HepG2 (cell line): Measurements from ENCODE around the gene POLR2B. TPM values are rescaled to one million over a fixed set of nuclear protein-coding genes. Genes with fewer than 3 reads are reported as not detected.

Source experiments
- ATAC-seq: fragments of 200-7000 bp; cut with Tn5 transposase; 3 replicates; pipeline ENCODE4 v1.9.1; 2020; ENCODE audit warnings: mild to moderate bottlenecking, moderate library complexity
- BruUV-seq: library from RNA; stranded (reverse); fragments of 400-500 nt; replicated peaks from 2 replicates; lab custom pipeline; 2021; lab: Mats Ljungman, UMichigan
- CTCF ChIA-PET: fragments of 300-600 bp; formaldehyde crosslinking; extraction: SDS; loops from one replicate; lab custom pipeline; 2021; ENCODE audit warnings: low total read pairs, inconsistent platforms, low intra/inter-chr PET ratio; lab: Yijun Ruan, JAX
- POLR2A ChIA-PET: fragments of 350-600 bp; sonication (Branson Sonifier 250); formaldehyde crosslinking; loops from one replicate; lab custom pipeline; 2020; ENCODE audit warnings: antibody characterized with exemption, inconsistent platforms; lab: Yijun Ruan, JAX
- DNase-seq: peaks from one replicate; pipeline ENCODE4 v3.0.0-alpha.2; 2015; ENCODE audit warnings: low spot score
- FAIRE-seq: peaks from 3 replicates; lab custom pipeline; 2011; peaks lifted over from hg19 to GRCh38; lab: Jason Lieb, UNC
- H2AFZ ChIP-seq: one replicate; pipeline ENCODE4 v1.6.1; 2011; ENCODE audit warnings: low read length, inconsistent platforms
- H3K27ac ChIP-seq: fragments of 300-600 bp; 3 replicates; pipeline ENCODE4 v1.8.0; 2011; ENCODE audit warnings: mixed run types, mild to moderate bottlenecking, mixed read lengths, low read length, inconsistent platforms; ENCODE audit not compliant: insufficient read depth; ENCODE audit errors: extremely low read length
- H3K27me3 ChIP-seq, 2 experiments: fragments of 200-600 bp in 1 of 2; 2 replicates in 1 of 2; 3 replicates in 1 of 2; pipeline versions ENCODE4 v1.6.0 to v1.8.0; 2011; ENCODE audit warnings: low read length in 2 of 2, mild to moderate bottlenecking in 2 of 2, moderate library complexity in 2 of 2, inconsistent platforms in 1 of 2; ENCODE audit not compliant: insufficient read depth in 2 of 2, control insufficient read depth in 1 of 2
- H3K36me3 ChIP-seq, 2 experiments: fragments of 200-600 bp in 1 of 2; replicated peaks in 1 of 2; 2 replicates in 1 of 2; 3 replicates in 1 of 2; pipeline versions ENCODE4 v1.5.1 to v1.8.0; 2011; ENCODE audit warnings: low read length in 2 of 2, inconsistent platforms in 1 of 2; ENCODE audit not compliant: insufficient read depth in 2 of 2, control insufficient read depth in 1 of 2
- H3K4me1 ChIP-seq: 2 replicates; pipeline ENCODE4 v1.5.1; 2012; ENCODE audit warnings: low read length, inconsistent platforms; ENCODE audit not compliant: insufficient read depth
- H3K4me2 ChIP-seq: 2 replicates; pipeline ENCODE4 v1.6.0; 2011; ENCODE audit warnings: low read depth, low read length, inconsistent platforms
- H3K4me3 ChIP-seq, 3 experiments: fragments of 200-600 bp in 1 of 3; sonication (generic), shearing (Covaris generic) in 1 of 3; replicated peaks in 1 of 3; 2 replicates each; pipeline ENCODE4 v1.5.1; 2011 to 2016; ENCODE audit warnings: low read length in 3 of 3, inconsistent platforms in 2 of 3, low read depth in 2 of 3, mild to moderate bottlenecking in 2 of 3, control low read depth in 1 of 3, mixed read lengths in 1 of 3; ENCODE audit not compliant: insufficient read depth in 1 of 3
- H3K79me2 ChIP-seq: one replicate; pipeline ENCODE4 v1.6.1; 2011; ENCODE audit warnings: low read length, inconsistent platforms; ENCODE audit not compliant: insufficient read depth
- H3K9ac ChIP-seq: 2 replicates; pipeline ENCODE4 v1.6.0; 2011; ENCODE audit warnings: mild to moderate bottlenecking, low read depth, low read length, inconsistent platforms; ENCODE audit not compliant: insufficient read depth
- H3K9me3 ChIP-seq: 2 replicates; pipeline ENCODE4 v1.5.1; 2012; ENCODE audit warnings: mild to moderate bottlenecking, low read length
- H4K20me1 ChIP-seq: 2 replicates; pipeline ENCODE4 v1.6.0; 2011; ENCODE audit warnings: inconsistent platforms, mild to moderate bottlenecking, low read length, moderate library complexity; ENCODE audit not compliant: insufficient read depth
- BHLHE40 ChIP-seq: IDR thresholded peaks from 2 replicates; pipeline ENCODE4 v1.6.1; 2011; ENCODE audit warnings: low read length, improper control_type of control experiment
- GATAD1 ChIP-seq: IDR thresholded peaks from 2 replicates; pipeline ENCODE4 v1.6.1; 2016; ENCODE audit warnings: missing genetic modification reagents, missing compliant biosample characterization
- HOXA3 ChIP-seq: sonication (generic); formaldehyde crosslinking; IDR thresholded peaks from 2 replicates; pipeline ENCODE4 v1.5.0; 2020; ENCODE audit warnings: missing genetic modification reagents
- IRF9 ChIP-seq: sonication (generic); formaldehyde crosslinking; IDR thresholded peaks from 2 replicates; pipeline ENCODE4 v1.8.0; 2022; ENCODE audit warnings: missing genetic modification reagents, mild to moderate bottlenecking, borderline replicate concordance
- SAP130 ChIP-seq: IDR thresholded peaks from 2 replicates; pipeline ENCODE4 v1.6.1; 2016; ENCODE audit warnings: low read depth
- ZFP37 ChIP-seq: sonication (generic); formaldehyde crosslinking; IDR thresholded peaks from 2 replicates; pipeline ENCODE4 v1.4.0; 2020; ENCODE audit warnings: missing genetic modification reagents, borderline replicate concordance
- ZNF124 ChIP-seq: sonication (generic); formaldehyde crosslinking; IDR thresholded peaks from 2 replicates; pipeline ENCODE4 v1.4.0; 2020; ENCODE audit warnings: missing genetic modification reagents
- ZNF441 ChIP-seq: sonication (generic); formaldehyde crosslinking; IDR thresholded peaks from 2 replicates; pipeline ENCODE4 v1.7.0; 2021; ENCODE audit warnings: missing genetic modification reagents, borderline replicate concordance
- ZNF460 ChIP-seq: sonication (generic); formaldehyde crosslinking; IDR thresholded peaks from 2 replicates; pipeline ENCODE4 v1.5.1; 2020; ENCODE audit warnings: missing genetic modification reagents, mild to moderate bottlenecking, borderline replicate concordance
- ZNF496 ChIP-seq: sonication (generic); formaldehyde crosslinking; IDR thresholded peaks from 2 replicates; pipeline ENCODE4 v1.8.1; 2023; ENCODE audit warnings: mild to moderate bottlenecking, moderate library complexity, missing genetic modification reagents; ENCODE audit not compliant: insufficient replicate concordance
- ZNF773 ChIP-seq: sonication (generic); formaldehyde crosslinking; IDR thresholded peaks from 2 replicates; pipeline ENCODE4 v1.4.0; 2020; ENCODE audit warnings: missing genetic modification reagents, borderline replicate concordance
- ZNF776 ChIP-seq: sonication (generic); formaldehyde crosslinking; IDR thresholded peaks from 2 replicates; pipeline ENCODE4 v1.4.0; 2020; ENCODE audit warnings: mild to moderate bottlenecking, missing genetic modification reagents
- WGBS: methylation state at CpG from one replicate; pipeline ENCODE4 v1.1.6; 2017; ENCODE audit warnings: low lambda C conversion rate; 5-methylcytosine and 5-hydroxymethylcytosine counted together
- in situ Hi-C: cut with HindIII; loops from 2 replicates; pipeline ENCODE4 v1.10.0; 2017; ENCODE audit warnings: low pct_unique_long_range_greater_than_20kb; ENCODE audit not compliant: extremely low pct_ligation_motif_present
- intact Hi-C: fragments of 100-400 bp; cut with micrococcal nuclease; formaldehyde crosslinking; loops from one replicate; pipeline ENCODE4 v1.10.0; 2022; ENCODE audit not compliant: unreplicated experiment
- polyA plus RNA-seq, 8 experiments: library from polyadenylated mRNA; depleted of rRNA in 3 of 8; stranded (reverse) in 7 of 8; unstranded in 1 of 8; fragments of >200 nt; fragmentation: Illumina TruSeq in 4 of 8; extraction: Trizol in 4 of 8; gene quantifications; 2 replicates each; pipeline versions ENCODE4 v1.2.1 to v1.2.3, GENCODE V29; 2011 to 2016; ENCODE audit warnings: low read depth in 4 of 8, missing spikeins in 1 of 8, mixed read lengths in 1 of 8; ENCODE audit not compliant: insufficient read depth in 1 of 8
- total RNA-seq, 5 experiments: library from RNA; depleted of rRNA; stranded (reverse); fragments of >200 nt; fragmentation: Illumina TruSeq; extraction: Trizol; gene quantifications; 2 replicates each; pipeline ENCODE4 v1.2.3, GENCODE V29; 2016; ENCODE audit warnings: low read depth in 1 of 5

POLR2B gene
- total and polyA plus RNA-seq, 2 of the 13 experiments (the other 11 are each of a cell fraction or from before 2014, with no cell fraction given) = 70.6 to 116 TPM

DNA sequence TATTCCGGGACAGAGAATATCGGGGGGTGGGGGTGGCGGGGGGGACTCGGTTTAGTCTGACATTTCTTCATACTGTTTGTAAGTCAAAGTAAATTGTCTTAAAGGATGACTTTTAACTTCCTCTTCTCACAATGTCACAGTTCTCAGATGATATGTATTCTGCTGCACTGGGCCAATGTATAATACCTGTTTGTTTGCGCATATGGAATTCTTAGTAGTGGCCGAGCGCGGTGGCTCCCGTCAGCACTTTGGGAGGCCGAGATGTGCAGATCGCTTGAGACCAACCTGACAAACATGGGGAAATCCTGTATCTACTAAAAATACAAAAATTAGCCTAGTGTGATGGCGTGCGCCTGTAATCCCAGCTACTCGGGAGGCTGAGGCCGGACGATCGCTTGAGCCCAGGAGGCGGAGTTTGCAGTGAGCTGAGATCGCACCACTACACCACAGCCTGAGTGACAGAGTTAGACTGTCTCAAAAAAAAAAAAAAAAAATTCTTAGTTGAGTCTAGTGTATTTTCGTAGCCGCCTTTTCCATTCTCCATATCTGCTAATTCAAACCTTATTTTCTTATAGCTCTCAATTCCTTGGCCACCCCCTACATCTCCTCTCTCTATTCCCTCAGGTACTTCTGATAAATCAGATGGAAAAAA, 851 bp downstream of the POLR2B start:
- Histone ChIP-seq H3K9me3 (no peaks in the 10 kb centered on the region), H4K20me1 (peaks cover 37% of the 10 kb centered on the region), H3K27ac (peak overlapping the region; percentile 88), H3K4me2 (peak overlapping the region; percentile 89), H3K36me3 (no peaks in the 10 kb centered on the region), H3K4me1 (peaks cover 41% of the 10 kb centered on the region), H2AFZ (no peak overlapping the region), H3K27me3 (no peaks in the 10 kb centered on the region; a peak in 1 of 5 replicates), H3K9ac (peak overlapping the region; percentile 97), H3K79me2 (peaks cover 83% of the 10 kb centered on the region), H3K4me3 (peak overlapping the region; percentile 90 to 93 (median 92))
- FAIRE-seq = no peak
- CTCF ChIA-PET = no interaction called here
- 3% methylated on average over 21 of the region's 21 CpGs for WGBS
- no peak for TF ChIP-seq BHLHE40
- TF ChIP-seq HOXA3 = no peak
- no peak for TF ChIP-seq ZNF773 (CRISPR knock-in tag)
- TF ChIP-seq GATAD1 (CRISPR knock-in tag) = 0 out of 2 replicates have a peak, but pooled peaks have one; percentile 20
- no peak for TF ChIP-seq ZFP37 (CRISPR knock-in tag)
- no peak for TF ChIP-seq ZNF776 (CRISPR knock-in tag)
- 0 out of 2 replicates have a peak, but pooled peaks have one; percentile 11 for TF ChIP-seq SAP130 (CRISPR knock-in tag)
- no peak for TF ChIP-seq ZNF124 (CRISPR knock-in tag)
- TF ChIP-seq ZNF460 = peak; percentile 68; the same call in 1 of the 2 replicates
- no peak for TF ChIP-seq IRF9 (CRISPR knock-in tag)
- 0 out of 2 replicates have a peak, but pooled peaks have one; percentile 49 for TF ChIP-seq ZNF441 (CRISPR knock-in tag)
- no peak for TF ChIP-seq ZNF496
- in situ Hi-C loops = no loop called here
- intact Hi-C loops = loop anchor here (5.0 kb wide), 1 partner anchor 542 kb away; the partner anchor contains the start of genes PAICS and PPAT
- ATAC-seq = no peak
- POLR2A ChIA-PET = interaction anchor here (0.7 to 3.5 kb wide), 7 partner anchors 9 to 543 kb away, joined by 3 to 49 read pairs (median 5); partner anchors contain the start of genes PAICS, PPAT and REST
- BruUV-seq = no TSS peak
- peak; percentile 31 for DNase-seq
